ENCODE data around the gene RASD1.

RASD1 gene

DNA sequence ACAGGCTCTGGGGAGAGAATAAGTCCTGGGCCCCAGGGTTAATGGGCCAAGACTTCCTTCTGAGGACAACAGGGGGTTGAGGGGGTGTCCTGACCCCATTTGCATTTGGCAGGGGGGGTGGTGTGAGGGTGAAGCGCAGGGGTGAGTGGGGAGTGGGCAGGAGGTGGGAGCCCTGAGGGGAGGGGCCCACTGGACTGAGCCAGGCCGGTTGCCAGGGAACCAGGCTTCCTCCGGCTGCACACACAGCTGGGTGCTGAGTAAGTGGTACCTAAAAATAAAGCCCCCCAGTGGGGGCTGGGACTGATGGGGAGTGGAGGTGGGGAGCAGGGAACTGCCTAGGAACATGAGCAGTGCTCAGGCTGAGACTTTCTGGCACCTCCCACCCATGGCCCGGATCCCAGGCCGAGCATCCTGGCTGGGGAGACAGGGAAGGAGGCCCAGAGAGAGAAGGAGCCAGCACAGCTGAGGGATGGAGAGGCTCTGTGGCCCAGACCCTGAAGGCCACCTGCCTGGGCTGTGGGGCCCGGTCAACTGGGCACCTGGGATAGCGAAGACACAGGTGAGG, 7.5 kb upstream of the RASD1 start:
- no peak overlapping the region for H4K8ac ChIP-seq (ENCODE audit: low read depth, low read length)
- no peaks in the 10 kb centered on the region for H3K9me3 ChIP-seq (replicated peaks in 1 of 2; ENCODE audit: control insufficient read depth in 2 of 2, insufficient read depth in 1 of 2, low read depth in 1 of 2, low read length in 2 of 2)
- H3K4ac ChIP-seq (ENCODE audit: low read length), result no peak overlapping the region
- H3K18ac ChIP-seq (ENCODE audit: low read length), result no peak overlapping the region
- H3K27ac ChIP-seq (replicated peaks; ENCODE audit: low read length), result no peak overlapping the region
- no peak overlapping the region for H3K4me3 ChIP-seq (ENCODE audit: low read length in 2 of 2)
- no peak overlapping the region for H2BK12ac ChIP-seq (ENCODE audit: low read length)
- H2AK5ac ChIP-seq (ENCODE audit: low read depth, low read length), result no peak overlapping the region
- no CpG with 5 or more reads among the region's 7 CpGs for WGBS, 2 donors (ENCODE audit: extremely low coverage in 2 of 2, insufficient read length in 2 of 2, insufficient replicate concordance in 1 of 2)
- H3K36me3 ChIP-seq (replicated peaks in 1 of 2; ENCODE audit: control insufficient read depth in 2 of 2, insufficient read depth in 2 of 2, low read length in 2 of 2), result no peaks in the 10 kb centered on the region
- H4K91ac ChIP-seq (ENCODE audit: low read depth, low read length, poor library complexity), result no peak overlapping the region
- H2BK120ac ChIP-seq (ENCODE audit: low read depth, low read length), result no peak overlapping the region
- H3K23ac ChIP-seq (ENCODE audit: low read depth, low read length, poor library complexity), result peak overlapping the region; percentile 68
- no peak overlapping the region for H3K4me2 ChIP-seq (ENCODE audit: insufficient read depth, low read length, poor library complexity, severe bottlenecking)
- H3K27me3 ChIP-seq (ENCODE audit: control insufficient read depth in 3 of 3, insufficient read depth in 3 of 3, low read depth in 1 of 3, low read length in 3 of 3), result no peaks in the 10 kb centered on the region
- no peak for DNase-seq (ENCODE audit: low spot score)
- H2BK15ac ChIP-seq (ENCODE audit: low read length), result no peak overlapping the region
- H3K79me1 ChIP-seq (ENCODE audit: low read depth, low read length), result peaks cover 4% of the 10 kb centered on the region
- H3K9ac ChIP-seq (ENCODE audit: low read depth, low read length, poor library complexity), result peak overlapping the region; percentile 30
- H2AFZ ChIP-seq (ENCODE audit: low read length), result no peak overlapping the region
- no peak overlapping the region for H3K14ac ChIP-seq (ENCODE audit: low read length)
- peaks cover 5 to 11% of the 10 kb centered on the region in 2 donors for H3K4me1 ChIP-seq (ENCODE audit: control insufficient read depth in 2 of 2, insufficient read depth in 1 of 2, low read depth in 1 of 2, low read length in 2 of 2)
- no peak overlapping the region for H2BK5ac ChIP-seq (ENCODE audit: low read length)

DNA sequence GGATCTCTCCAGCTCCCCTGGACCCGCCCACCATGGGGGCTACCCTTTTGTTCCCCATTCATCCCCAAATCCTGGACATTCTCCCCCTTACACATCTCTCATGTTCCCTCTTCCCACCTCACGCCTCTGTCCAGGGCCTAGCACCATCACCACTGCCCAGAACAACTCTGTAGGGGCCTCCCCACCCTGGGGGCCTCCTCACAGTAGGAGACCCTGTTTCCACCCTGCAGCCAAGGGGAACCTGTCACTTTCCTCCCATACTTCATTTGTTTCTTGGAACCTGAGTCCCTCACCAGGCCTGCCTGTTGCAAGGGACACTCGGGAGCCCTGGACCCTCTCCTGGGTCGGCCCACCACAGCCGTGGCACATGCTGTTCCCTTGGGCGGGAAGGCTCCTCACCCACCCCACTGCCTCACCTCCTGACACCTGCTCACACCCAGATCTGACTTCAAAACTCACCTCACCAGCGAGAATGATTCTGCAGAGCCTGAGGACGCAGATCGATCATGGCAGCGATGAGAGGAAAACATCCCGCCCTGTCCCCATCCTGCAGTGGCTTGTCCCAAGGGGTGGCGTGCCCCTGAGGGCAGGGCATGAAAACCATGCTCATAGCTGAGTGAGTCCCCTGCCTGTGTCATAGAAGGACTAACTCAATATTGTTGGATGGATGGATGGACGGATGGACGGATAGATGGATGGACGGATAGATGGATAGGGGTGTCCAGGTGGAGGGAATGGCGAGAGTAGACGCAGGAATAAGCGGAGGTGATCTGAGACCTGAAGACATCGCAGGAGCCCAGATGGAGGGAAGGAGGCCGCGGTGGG, 6.8 kb upstream of the RASD1 start:
- peaks cover 4% of the 10 kb centered on the region for H3K79me1 ChIP-seq (ENCODE audit: low read depth, low read length)
- peaks cover 5 to 11% of the 10 kb centered on the region in 2 donors for H3K4me1 ChIP-seq (ENCODE audit: control insufficient read depth in 2 of 2, insufficient read depth in 1 of 2, low read depth in 1 of 2, low read length in 2 of 2)
- H4K91ac ChIP-seq (ENCODE audit: low read depth, low read length, poor library complexity), result no peak overlapping the region
- no peak overlapping the region for H3K4me2 ChIP-seq (ENCODE audit: insufficient read depth, low read length, poor library complexity, severe bottlenecking)
- H4K8ac ChIP-seq (ENCODE audit: low read depth, low read length), result no peak overlapping the region
- H3K9ac ChIP-seq (ENCODE audit: low read depth, low read length, poor library complexity), result no peak overlapping the region
- H3K18ac ChIP-seq (ENCODE audit: low read length), result peak overlapping the region; percentile 6
- no peak overlapping the region for H2BK15ac ChIP-seq (ENCODE audit: low read length)
- H2AFZ ChIP-seq (ENCODE audit: low read length), result no peak overlapping the region
- no peaks in the 10 kb centered on the region for H3K27me3 ChIP-seq (ENCODE audit: control insufficient read depth in 3 of 3, insufficient read depth in 3 of 3, low read depth in 1 of 3, low read length in 3 of 3)
- no peak overlapping the region for H3K4me3 ChIP-seq (ENCODE audit: low read length in 2 of 2)
- H2BK120ac ChIP-seq (ENCODE audit: low read depth, low read length), result no peak overlapping the region
- H2AK5ac ChIP-seq (ENCODE audit: low read depth, low read length), result no peak overlapping the region
- DNase-seq (ENCODE audit: low spot score), result no peak
- peak overlapping the region; percentile 21 for H3K23ac ChIP-seq (ENCODE audit: low read depth, low read length, poor library complexity)
- H3K27ac ChIP-seq (replicated peaks; ENCODE audit: low read length), result no peak overlapping the region
- no peaks in the 10 kb centered on the region for H3K36me3 ChIP-seq (replicated peaks in 1 of 2; ENCODE audit: control insufficient read depth in 2 of 2, insufficient read depth in 2 of 2, low read length in 2 of 2)
- no peak overlapping the region for H3K4ac ChIP-seq (ENCODE audit: low read length)
- no peak overlapping the region for H3K14ac ChIP-seq (ENCODE audit: low read length)
- no peak overlapping the region for H2BK5ac ChIP-seq (ENCODE audit: low read length)
- H2BK12ac ChIP-seq (ENCODE audit: low read length), result no peak overlapping the region
- H3K9me3 ChIP-seq (replicated peaks in 1 of 2; ENCODE audit: control insufficient read depth in 2 of 2, insufficient read depth in 1 of 2, low read depth in 1 of 2, low read length in 2 of 2), result no peaks in the 10 kb centered on the region
- WGBS, 2 donors (ENCODE audit: extremely low coverage in 2 of 2, insufficient read length in 2 of 2, insufficient replicate concordance in 1 of 2), result 100% methylated on average over 3 of the region's 21 CpGs; no CpG with 5 or more reads in 1 of the 2 donors

DNA sequence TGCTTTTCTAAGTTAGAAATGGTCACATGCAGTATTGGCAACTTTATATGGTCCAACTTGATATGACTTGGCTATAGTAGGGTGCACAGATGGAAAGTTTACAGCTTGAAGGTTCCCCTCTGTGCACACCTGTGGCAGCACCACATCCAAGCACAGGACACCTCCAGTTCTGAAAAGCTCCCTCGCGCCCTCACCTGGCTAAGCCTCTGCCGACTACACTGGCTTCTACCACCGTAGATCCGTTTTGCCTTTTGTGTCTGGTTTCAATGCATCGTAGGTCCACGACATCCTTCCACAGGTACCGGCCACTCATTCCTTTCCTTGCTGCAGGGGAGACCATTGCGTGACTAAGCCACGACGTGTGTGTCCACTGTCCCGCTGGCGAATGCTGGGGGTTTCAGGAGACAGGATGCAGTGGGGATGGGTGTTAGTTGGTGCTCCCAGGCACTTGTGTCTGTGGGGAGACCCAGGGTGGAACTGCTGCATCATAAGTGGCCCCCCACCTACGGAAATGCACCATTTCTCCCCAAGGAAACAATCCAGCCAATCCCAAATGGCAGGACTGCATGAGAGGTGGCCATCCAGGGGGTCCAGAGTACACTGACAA, 4.9 kb upstream of the RASD1 start:
- Histone ChIP-seq H3K18ac (ENCODE audit: low read length) (peak overlapping the region; percentile 2), H3K9ac (ENCODE audit: low read depth, low read length, poor library complexity) (no peak overlapping the region), H3K27me3 (ENCODE audit: control insufficient read depth in 3 of 3, insufficient read depth in 3 of 3, low read depth in 1 of 3, low read length in 3 of 3) (peaks cover 0 to 3% (median 0%) of the 10 kb centered on the region in 3 experiments), H3K4me2 (ENCODE audit: insufficient read depth, low read length, poor library complexity, severe bottlenecking) (no peak overlapping the region), H2BK15ac (ENCODE audit: low read length) (no peak overlapping the region), H2AFZ (ENCODE audit: low read length) (no peak overlapping the region), H3K4ac (ENCODE audit: low read length) (no peak overlapping the region), H3K23ac (ENCODE audit: low read depth, low read length, poor library complexity) (peak overlapping the region; percentile 80), H3K14ac (ENCODE audit: low read length) (no peak overlapping the region), H2BK12ac (ENCODE audit: low read length) (no peak overlapping the region), H2AK5ac (ENCODE audit: low read depth, low read length) (no peak overlapping the region), H4K8ac (ENCODE audit: low read depth, low read length) (no peak overlapping the region), H3K4me3 (ENCODE audit: low read length in 2 of 2) (no peak overlapping the region), H3K9me3 (replicated peaks in 1 of 2; ENCODE audit: control insufficient read depth in 2 of 2, insufficient read depth in 1 of 2, low read depth in 1 of 2, low read length in 2 of 2) (peaks cover under 1 to 2% of the 10 kb centered on the region in 2 donors), H2BK5ac (ENCODE audit: low read length) (no peak overlapping the region), H3K27ac (replicated peaks; ENCODE audit: low read length) (no peak overlapping the region), H2BK120ac (ENCODE audit: low read depth, low read length) (no peak overlapping the region), H3K4me1 (ENCODE audit: control insufficient read depth in 2 of 2, insufficient read depth in 1 of 2, low read depth in 1 of 2, low read length in 2 of 2) (peaks cover 7 to 11% of the 10 kb centered on the region in 2 donors), H3K79me1 (ENCODE audit: low read depth, low read length) (no peaks in the 10 kb centered on the region), H3K36me3 (replicated peaks in 1 of 2; ENCODE audit: control insufficient read depth in 2 of 2, insufficient read depth in 2 of 2, low read length in 2 of 2) (no peaks in the 10 kb centered on the region), H4K91ac (ENCODE audit: low read depth, low read length, poor library complexity) (no peak overlapping the region)
- DNase-seq (ENCODE audit: low spot score), result no peak
- no CpG with 5 or more reads among the region's 14 CpGs for whole genome bisulfite sequencing, 2 donors (ENCODE audit: extremely low coverage in 2 of 2, insufficient read length in 2 of 2, insufficient replicate concordance in 1 of 2)
